ENCODE measurements around the gene ORAI3. TPM values are rescaled to one million over a fixed set of nuclear protein-coding genes. Genes with fewer than 3 reads are reported as not detected.
A peak's percentile ranks its signal among the peaks of the same experiment; 100 is the strongest.

The ORAI3 gene
- total RNA-seq, 2 donors from 2014 or later = 22.4 to 23.0 TPM

DNA sequence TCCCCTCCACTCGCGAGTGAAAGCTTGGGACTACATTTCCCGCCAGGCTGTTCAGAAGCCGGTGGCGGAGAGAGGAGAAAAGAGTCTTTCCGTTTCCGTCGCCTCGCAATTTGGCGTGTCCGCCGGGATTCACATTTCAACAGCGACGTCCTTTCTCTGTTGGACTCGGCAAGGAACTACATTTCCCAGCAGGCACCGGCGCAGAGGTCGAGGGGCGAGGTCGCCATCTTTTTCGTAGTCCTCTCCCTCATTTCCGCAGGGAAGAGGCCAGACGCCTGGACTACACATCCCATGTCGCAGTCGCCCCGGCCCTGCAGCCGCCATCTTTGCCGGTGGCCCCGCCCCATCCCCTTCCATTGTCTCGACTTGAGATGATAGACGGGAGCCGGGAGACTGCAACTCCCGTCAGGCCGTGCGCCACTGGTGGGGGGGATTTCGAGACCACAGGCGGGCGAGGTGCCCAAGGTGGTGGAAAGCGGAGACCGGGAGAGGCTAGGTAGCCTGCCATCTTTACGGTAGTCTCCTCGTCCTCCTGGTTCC, 26.4 kb upstream of the ORAI3 start:
- Histone ChIP-seq H3K4me1 (peaks cover 0 to 31% of the 10 kb centered on the region in 2 donors), H3K36me3 (no peaks in the 10 kb centered on the region), H3K27ac (peak overlapping the region; percentile 94 to 96), H3K27me3 (no peaks in the 10 kb centered on the region), H3K4me3 (peak overlapping the region; percentile 85 to 86), H3K9me3 (no peaks in the 10 kb centered on the region)
- TF ChIP-seq, protein P1, sequence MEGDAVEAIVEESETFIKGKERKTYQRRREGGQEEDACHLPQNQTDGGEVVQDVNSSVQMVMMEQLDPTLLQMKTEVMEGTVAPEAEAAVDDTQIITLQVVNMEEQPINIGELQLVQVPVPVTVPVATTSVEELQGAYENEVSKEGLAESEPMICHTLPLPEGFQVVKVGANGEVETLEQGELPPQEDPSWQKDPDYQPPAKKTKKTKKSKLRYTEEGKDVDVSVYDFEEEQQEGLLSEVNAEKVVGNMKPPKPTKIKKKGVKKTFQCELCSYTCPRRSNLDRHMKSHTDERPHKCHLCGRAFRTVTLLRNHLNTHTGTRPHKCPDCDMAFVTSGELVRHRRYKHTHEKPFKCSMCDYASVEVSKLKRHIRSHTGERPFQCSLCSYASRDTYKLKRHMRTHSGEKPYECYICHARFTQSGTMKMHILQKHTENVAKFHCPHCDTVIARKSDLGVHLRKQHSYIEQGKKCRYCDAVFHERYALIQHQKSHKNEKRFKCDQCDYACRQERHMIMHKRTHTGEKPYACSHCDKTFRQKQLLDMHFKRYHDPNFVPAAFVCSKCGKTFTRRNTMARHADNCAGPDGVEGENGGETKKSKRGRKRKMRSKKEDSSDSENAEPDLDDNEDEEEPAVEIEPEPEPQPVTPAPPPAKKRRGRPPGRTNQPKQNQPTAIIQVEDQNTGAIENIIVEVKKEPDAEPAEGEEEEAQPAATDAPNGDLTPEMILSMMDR (IDR thresholded peaks at IDR 0.05) = no peak
- DNase-seq (ENCODE audit: low spot score) = peak; percentile 100

DNA sequence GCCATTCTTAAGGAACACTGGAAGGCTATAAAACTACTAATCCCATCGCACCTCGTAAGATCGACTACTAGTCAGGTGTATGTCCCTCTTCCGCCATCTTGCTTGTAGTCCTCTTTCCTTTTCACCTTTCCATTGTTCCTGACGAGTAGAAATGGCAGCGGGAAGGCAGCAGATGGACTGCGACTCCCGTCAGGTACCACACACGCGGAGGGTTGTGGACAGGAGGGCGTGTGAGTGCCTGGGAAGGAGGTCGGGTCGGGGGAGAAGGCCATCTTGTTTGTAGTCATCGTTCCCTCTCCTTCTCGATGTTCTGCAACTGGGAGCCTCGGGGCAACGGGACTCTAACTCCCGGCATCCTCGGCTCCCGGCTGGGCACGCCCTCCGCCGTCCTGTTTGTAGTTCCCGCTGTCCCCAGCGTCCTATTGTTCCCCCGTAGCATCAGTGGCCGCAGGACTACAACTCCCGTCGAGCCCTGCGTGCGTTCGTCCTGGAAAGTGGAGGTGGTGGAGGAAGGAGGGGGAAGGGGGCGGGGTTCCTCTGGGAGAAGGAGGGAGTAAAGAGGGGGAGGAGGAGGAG, 25.8 kb upstream of the ORAI3 start:
- H3K4me1 ChIP-seq = peaks cover 0 to 32% of the 10 kb centered on the region in 2 donors
- H3K4me3 ChIP-seq = peak overlapping the region; percentile 85 to 86
- TF ChIP-seq, protein P1 (IDR thresholded peaks at IDR 0.05) = no peak
- DNase-seq (ENCODE audit: low spot score) = peak; percentile 99
- no peaks in the 10 kb centered on the region for H3K9me3 ChIP-seq
- peak overlapping the region; percentile 94 to 96 for H3K27ac ChIP-seq
- no peaks in the 10 kb centered on the region for H3K36me3 ChIP-seq
- no peaks in the 10 kb centered on the region for H3K27me3 ChIP-seq

DNA sequence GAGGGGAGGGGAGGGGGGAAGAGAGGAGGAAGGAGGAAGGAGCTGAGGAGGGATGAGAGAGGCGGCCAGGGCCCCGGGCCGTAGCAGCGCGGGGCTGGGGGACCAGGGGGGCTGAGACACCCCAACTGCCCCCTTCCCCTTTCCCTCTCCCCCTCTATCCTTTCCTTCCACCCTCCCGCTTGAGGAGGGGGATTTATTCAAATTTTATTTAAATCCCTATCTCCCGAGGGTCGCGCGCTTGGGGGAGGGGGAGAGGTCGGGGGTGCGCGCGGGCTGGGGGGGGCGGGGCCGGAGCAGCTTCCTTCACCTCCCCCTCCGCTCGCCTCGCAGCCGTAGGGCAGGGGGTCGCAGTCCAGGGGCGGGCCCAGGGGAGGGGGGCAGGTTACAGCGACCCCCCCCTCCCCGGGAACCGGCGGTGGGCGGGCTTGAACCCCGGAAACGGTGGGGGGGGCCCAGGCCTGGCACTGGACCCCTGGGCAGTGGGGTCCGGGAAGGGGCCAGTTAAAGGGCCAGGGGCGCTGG, 25.3 kb upstream of the ORAI3 start, which contains the start of gene FBXL19:
Gene FBXL19 (plus strand): TSS at position 19 of the 522 bp plus-strand sequence. CDS start 2,183 bp downstream, outside the sequence.
- peak within 1 kb of the TSS; percentile 94 to 96 for H3K27ac ChIP-seq
- H3K4me3 ChIP-seq = peak within 1 kb of the TSS; percentile 85 to 86
- TF ChIP-seq, protein P1 (IDR thresholded peaks at IDR 0.05) = no peak
- no peaks in the 10 kb centered on the region for H3K27me3 ChIP-seq
- no peaks in the 10 kb centered on the region for H3K9me3 ChIP-seq
- no peak for DNase-seq (ENCODE audit: low spot score)
- H3K36me3 ChIP-seq = no peaks in the 10 kb centered on the region
- peaks cover 0 to 32% of the 10 kb centered on the region in 2 donors for H3K4me1 ChIP-seq

DNA sequence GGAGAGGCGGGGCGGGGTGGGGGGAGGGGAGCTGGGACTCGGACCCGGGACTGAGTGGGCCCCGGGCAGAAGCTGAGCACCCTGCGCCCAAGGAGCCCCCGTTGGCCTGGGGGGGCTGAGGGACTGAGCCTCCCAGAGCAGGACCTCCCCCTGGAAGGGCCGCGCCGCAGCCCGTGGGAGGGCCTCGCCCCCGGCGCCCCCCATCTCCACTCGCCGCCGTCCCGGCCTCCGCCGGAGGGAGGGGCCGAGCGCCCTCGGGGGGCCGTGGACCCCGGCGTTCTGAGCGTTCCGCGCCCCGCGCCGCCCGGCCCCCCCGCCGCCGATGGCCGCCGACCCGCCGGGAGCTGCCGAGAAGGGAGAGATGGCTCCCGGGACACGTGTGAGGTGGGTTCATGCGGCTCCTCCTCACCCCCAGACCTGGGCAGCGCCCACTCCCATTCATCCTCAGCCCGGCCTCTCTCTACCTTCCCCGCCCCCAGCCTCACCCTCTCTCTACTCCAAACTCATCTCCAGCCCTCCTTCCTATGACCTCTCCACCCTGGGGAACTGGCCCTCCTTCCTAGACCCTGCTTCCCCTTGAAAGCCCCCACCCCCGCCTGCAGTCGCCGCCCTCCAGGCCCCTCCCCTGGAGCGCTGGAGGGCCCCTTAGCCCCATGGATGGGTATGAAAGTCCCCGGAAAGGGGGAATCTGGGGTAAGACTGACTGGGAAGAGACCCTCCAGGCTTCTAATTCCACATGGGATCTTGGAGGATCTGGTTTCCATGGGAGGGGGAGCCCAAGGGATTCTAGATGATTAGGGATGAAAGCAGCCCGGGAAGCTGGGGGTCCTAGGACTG, 24.6 kb upstream of the ORAI3 start:
- Histone ChIP-seq H3K27ac (peak overlapping the region; percentile 94 to 96), H3K4me1 (peaks cover 0 to 32% of the 10 kb centered on the region in 2 donors), H3K36me3 (no peaks in the 10 kb centered on the region), H3K4me3 (peak overlapping the region; percentile 85 to 86), H3K9me3 (no peaks in the 10 kb centered on the region), H3K27me3 (no peaks in the 10 kb centered on the region)
- DNase-seq (ENCODE audit: low spot score) = no peak
- TF ChIP-seq, protein P1 (IDR thresholded peaks at IDR 0.05) = no peak

DNA sequence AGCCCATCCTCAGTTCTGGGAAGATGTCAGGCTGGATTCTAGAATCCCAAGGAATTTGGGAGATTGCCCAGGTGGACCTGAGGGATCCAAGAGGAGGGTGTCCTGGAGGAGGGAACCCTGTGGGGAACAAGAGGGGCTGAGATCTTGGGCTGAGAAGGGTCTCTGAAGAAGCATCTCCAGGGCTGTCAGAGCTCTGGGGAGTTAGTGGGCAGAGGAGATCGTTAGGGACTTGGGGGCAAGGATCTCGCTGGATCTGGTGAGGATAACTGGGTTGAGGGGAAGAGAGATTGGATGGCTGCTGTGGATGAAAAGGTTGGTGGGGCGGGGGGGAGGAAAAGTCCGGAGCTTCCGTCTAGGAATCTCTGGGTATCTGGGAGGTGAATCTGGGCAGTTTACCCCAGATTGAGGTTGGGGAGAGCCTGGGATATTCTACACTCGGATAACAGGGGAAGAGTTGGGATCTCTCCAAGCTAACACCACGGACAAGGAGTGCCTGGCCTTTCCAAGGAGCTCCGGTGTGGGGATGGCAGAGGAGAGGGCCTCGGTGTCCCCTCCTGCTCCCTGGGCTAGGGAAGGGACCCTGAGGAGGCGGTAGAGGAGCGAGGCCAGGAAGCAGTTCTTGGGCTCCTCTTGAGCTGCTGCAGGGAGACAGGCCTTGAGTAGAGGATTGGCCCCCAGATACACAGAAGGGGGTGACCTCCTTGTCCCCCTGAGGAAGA, 23.8 kb upstream of the ORAI3 start:
- peak overlapping the region; percentile 94 to 96 for H3K27ac ChIP-seq
- H3K4me1 ChIP-seq = peaks cover 0 to 32% of the 10 kb centered on the region in 2 donors
- H3K4me3 ChIP-seq = peak overlapping the region in 1 of 2 donors; percentile 85

More for the DNA sequence above, 23.8 kb upstream of the ORAI3 start:
- H3K9me3 ChIP-seq = no peaks in the 10 kb centered on the region
- TF ChIP-seq, protein P1 (IDR thresholded peaks at IDR 0.05) = no peak
- DNase-seq (ENCODE audit: low spot score) = no peak
- H3K36me3 ChIP-seq = no peaks in the 10 kb centered on the region
- H3K27me3 ChIP-seq = no peaks in the 10 kb centered on the region

Measured in right atrium auricular region (tissue), 2 donors.